ENCODE measurements around the gene CDC42SE2.

Gene CDC42SE2

DNA sequence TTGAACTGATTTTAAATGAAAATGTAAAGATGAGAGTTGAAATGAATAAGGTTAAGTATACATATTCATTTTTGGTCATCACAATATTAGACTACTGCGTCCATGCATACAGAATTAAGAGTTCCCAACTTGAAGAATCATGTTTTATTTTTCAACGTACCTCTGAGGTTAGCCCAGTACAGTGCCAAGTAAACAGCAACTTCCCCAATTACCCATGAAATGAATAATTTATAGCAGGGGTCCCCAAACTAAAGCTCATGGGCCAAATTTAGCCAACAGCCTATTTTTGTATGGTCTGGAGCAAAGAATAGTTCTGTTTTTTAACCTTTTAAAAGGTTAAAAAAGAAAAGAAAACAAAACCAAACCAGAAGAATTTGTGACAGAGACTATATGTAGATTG lies 167.9 kb downstream of the CDC42SE2 start:
- no peak for DNase-seq

GRCh38 chr5:131433109-131433508 lies 169.3 kb downstream of the CDC42SE2 start:
- no peak for DNase-seq

DNA sequence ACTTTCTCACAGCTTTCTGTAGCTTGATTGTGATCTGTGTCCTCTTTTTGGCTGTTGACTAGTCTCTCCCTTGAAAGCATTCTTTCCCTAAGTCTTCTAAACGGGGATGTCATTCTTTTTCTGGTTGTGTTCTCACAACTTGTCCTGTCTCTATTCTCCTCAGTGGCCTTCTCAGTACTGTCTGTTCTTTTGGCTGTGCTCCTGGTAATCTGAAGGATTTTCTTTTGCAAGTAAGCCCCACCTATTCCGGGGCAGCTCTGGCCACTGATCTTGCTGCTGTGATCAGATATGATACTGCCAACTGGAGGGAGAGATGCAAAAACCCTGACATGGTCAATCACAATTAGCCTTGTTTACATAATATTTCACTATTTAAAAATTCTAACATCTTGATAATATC lies 172.2 kb downstream of the CDC42SE2 start:
- DNase-seq = peak in 3 of 51 donors; percentile 7 to 14 (median 10)

DNA sequence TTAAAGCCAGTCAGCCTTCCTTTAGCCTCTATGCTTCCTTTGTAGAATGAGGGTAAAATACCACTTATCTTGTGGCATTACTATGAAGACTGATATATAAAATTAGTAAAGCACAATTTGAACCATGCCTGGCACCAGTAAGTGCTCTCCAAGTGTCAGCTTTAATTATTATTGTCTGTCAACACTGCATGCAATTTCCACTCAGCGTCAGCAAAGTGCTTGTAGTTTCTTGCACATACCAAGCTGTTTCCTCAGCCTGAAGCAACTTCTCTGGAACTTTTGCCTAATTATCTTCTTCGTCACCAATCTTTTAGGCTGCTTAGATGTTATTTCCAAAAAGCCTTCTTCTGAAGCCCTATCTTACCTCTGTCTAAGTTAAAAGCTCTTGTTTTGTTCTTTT lies 177.3 kb downstream of the CDC42SE2 start:
- no peak for DNase-seq

Measured in hypothalamus (tissue), 51 donors.